A673 (cell line): Measurements from ENCODE around the gene AGAP1.

Source experiments
- CTCF ChIP-seq: fragments of 300-800, 200-600 bp; sonication (generic); conservative IDR thresholded peaks from 2 replicates; pipeline ENCODE4 v1.5.1; 2017; ENCODE audit warnings: low read depth, mild to moderate bottlenecking, antibody characterized with exemption, low read length, moderate library complexity, mixed read lengths
- EZH2 ChIP-seq: fragments of 200-600 bp; sonication (generic); IDR thresholded peaks from 2 replicates; pipeline ENCODE4 v1.6.1; 2017; ENCODE audit warnings: borderline replicate concordance, low read depth, mild to moderate bottlenecking, mixed read lengths, antibody characterized with exemption, low read length; ENCODE audit not compliant: poor library complexity, severe bottlenecking

DNA sequence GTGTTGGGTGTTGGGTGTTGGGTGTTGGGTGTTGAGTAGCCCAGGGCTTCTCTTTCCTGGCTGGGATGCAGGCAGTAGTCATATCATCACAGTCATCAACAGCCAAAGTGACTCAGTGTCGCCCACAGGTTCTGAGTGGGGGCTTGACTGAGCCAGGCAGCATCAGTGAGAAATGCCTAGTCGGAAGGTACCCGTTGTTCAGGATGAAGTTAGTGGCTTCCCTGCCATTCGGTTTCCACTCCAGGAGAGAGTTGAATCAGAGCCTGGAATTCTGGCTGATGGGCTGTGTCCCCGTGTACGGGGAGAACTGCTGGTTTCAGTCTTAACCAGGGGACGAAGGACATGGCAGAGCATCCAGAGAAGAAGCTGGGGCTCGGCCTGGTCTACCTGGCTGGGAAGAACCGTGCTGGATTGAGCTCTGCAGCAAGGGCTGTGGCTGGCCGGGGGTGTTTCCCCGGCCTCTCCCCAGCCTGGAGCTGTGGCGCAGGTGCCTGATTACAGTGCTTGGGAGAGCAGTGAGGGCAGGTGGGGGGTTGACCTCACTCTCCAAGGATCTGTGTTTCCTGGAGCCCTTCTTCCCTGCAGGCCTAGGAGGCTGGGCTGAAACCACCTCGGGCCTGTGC, 49.4 kb downstream of the AGAP1 start:
- TF ChIP-seq CTCF, result no peak
- no peak for TF ChIP-seq EZH2
